ENCODE data around the gene LYPD6B. TPM values are rescaled to one million over a fixed set of nuclear protein-coding genes. Genes with fewer than 3 reads are reported as not detected.

LYPD6B gene
- total and polyA plus RNA-seq, 10 of the 15 experiments (the other 5 are each of a cell fraction or from before 2014, with no cell fraction given): 1.0 to 6.6 (median 4.0) TPM

DNA sequence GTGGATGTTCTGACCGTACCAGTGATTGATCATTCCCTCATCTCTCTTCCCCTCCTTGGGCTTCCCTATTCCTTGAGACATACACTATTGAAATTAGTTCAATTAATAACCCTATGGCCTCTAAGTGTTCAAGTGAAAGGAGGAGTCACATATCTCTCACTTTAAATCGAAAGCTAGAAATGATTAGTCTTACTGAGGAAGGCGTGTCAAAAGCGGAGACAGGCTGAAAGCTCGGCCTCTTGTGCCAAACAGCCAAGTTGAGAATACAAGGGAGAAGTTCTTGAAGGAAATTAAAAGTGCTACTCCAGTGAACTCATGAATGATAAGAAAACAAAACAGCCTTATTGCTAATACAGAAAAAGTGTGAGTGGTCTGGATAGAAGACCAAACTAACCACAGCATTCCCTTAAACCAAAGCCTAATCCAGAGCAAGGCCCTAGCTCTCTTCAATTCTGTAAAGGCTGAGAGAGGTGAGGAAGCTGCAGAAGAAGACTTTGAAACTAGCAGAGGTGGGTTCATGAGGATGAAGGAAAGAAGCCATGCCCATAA is 147.5 kb downstream of the LYPD6B start:
- FAIRE-seq: no peak
- ATAC-seq: peak; percentile 61
- ChIA-PET POLR2A (no interaction called here), CTCF (interaction anchor here (0.8 kb wide), 1 partner anchor 30 kb away, joined by 3 read pairs; no protein-coding TSS in a partner anchor), RAD21 (ENCODE audit: unreplicated experiment) (no interaction called here), SMC1A (ENCODE audit: uncharacterized antibody, unreplicated experiment) (interaction anchor here (0.6 to 0.9 kb wide), 2 partner anchors 33 to 243 kb away, joined by 3 read pairs; no protein-coding TSS in a partner anchor)
- in situ Hi-C loops (cut with MboI) (no loop called here), intact Hi-C loops (cut with micrococcal nuclease; ENCODE audit: unreplicated experiment) (no loop called here)
- Histone ChIP-seq H4K20me1 (ENCODE audit: control insufficient read depth, insufficient read depth) (no peaks in the 10 kb centered on the region), H3K27ac (ENCODE audit: control insufficient read depth, insufficient read depth) (no peak overlapping the region), H3K27me3 (replicated peaks in 1 of 2; ENCODE audit: control insufficient read depth in 2 of 2, insufficient read depth in 2 of 2, low read length in 1 of 2) (no peaks in the 10 kb centered on the region), H3K36me3 (ENCODE audit: control insufficient read depth in 2 of 2, insufficient read depth in 2 of 2, low read length in 1 of 2) (no peaks in the 10 kb centered on the region; a peak in 1 of 4 replicates), H3K9me3 (replicated peaks; ENCODE audit: control insufficient read depth, insufficient read depth, low read length) (no peaks in the 10 kb centered on the region), H3K9ac (ENCODE audit: control insufficient read depth, insufficient read depth, low read length) (no peak overlapping the region), H2AFZ (ENCODE audit: control insufficient read depth, low read depth, low read length) (no peak overlapping the region), H3K4me3 (no peak overlapping the region), H3K79me2 (ENCODE audit: control insufficient read depth, insufficient read depth, low read length) (no peaks in the 10 kb centered on the region), H3K4me2 (ENCODE audit: control insufficient read depth, insufficient read depth) (no peak overlapping the region), H3K4me1 (ENCODE audit: control insufficient read depth, insufficient read depth, low read length) (no peaks in the 10 kb centered on the region)
- DNase-seq (ENCODE audit: low read depth, low spot score): no peak
- TF ChIP-seq TAF1 (IDR thresholded peaks at IDR 0.05; ENCODE audit: borderline replicate concordance, low read depth, low read length) (no peak), STAT3 (IDR thresholded peaks at IDR 0.05; ENCODE audit: low read depth, low read length) (no peak), NBN (IDR thresholded peaks at IDR 0.05) (no peak), LARP7 (IDR thresholded peaks at IDR 0.05) (no peak), MEF2B (IDR thresholded peaks at IDR 0.05; ENCODE audit: partially characterized antibody, poor library complexity, severe bottlenecking) (no peak), SIX5 (IDR thresholded peaks at IDR 0.05; ENCODE audit: low read depth, low read length, severe bottlenecking) (no peak), SP1 (IDR thresholded peaks at IDR 0.05; ENCODE audit: low read depth, low read length) (no peak), NFYB (IDR thresholded peaks at IDR 0.05; ENCODE audit: insufficient read depth, low read depth, low read length) (no peak), CHD4 (IDR thresholded peaks at IDR 0.05) (no peak)
- TF ChIP-seq, protein P1, sequence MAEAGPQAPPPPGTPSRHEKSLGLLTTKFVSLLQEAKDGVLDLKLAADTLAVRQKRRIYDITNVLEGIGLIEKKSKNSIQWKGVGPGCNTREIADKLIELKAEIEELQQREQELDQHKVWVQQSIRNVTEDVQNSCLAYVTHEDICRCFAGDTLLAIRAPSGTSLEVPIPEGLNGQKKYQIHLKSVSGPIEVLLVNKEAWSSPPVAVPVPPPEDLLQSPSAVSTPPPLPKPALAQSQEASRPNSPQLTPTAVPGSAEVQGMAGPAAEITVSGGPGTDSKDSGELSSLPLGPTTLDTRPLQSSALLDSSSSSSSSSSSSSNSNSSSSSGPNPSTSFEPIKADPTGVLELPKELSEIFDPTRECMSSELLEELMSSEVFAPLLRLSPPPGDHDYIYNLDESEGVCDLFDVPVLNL (IDR thresholded peaks at IDR 0.05; ENCODE audit: low read depth, low read length): no peak
- BruUV-seq (replicated peaks): no TSS peak
- WGBS (ENCODE audit: insufficient coverage, insufficient replicate concordance, low lambda C conversion rate, missing lambda C conversion rate): 100% methylated on average over 5 of the region's 5 CpGs
